Measurements from ENCODE around the gene SCARB1.

DNA sequence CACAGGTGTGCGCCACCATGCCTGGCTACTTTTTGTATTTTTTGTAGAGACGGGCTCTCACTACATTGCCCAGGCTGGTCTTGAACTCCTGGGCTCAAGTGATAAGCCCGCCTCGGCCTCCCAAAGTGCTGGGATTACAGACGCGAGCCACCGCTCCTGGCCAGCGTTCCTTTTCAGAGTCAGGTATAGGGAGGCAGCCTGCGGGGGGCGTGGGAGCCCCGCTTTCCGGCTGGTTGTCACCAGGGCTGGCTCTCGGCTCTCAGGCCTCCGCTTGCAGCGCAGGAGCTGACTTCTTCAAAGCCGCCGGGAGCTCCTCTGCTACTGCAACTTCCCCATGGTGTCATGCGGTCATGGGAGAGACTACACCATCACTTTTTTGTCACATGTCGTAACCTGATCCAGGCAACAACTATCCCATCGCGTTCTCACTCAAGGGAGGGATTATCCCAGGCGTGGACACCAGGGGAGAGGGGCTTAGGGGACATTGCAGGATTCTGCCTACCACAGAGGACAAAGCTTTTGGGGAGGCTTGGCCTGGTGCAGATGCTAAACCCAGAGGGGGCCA is 129.4 kb downstream of the SCARB1 start:
- TF ChIP-seq, protein P1, sequence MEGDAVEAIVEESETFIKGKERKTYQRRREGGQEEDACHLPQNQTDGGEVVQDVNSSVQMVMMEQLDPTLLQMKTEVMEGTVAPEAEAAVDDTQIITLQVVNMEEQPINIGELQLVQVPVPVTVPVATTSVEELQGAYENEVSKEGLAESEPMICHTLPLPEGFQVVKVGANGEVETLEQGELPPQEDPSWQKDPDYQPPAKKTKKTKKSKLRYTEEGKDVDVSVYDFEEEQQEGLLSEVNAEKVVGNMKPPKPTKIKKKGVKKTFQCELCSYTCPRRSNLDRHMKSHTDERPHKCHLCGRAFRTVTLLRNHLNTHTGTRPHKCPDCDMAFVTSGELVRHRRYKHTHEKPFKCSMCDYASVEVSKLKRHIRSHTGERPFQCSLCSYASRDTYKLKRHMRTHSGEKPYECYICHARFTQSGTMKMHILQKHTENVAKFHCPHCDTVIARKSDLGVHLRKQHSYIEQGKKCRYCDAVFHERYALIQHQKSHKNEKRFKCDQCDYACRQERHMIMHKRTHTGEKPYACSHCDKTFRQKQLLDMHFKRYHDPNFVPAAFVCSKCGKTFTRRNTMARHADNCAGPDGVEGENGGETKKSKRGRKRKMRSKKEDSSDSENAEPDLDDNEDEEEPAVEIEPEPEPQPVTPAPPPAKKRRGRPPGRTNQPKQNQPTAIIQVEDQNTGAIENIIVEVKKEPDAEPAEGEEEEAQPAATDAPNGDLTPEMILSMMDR (IDR thresholded peaks at IDR 0.05), result no peak
- no peak for TF ChIP-seq POLR2A (IDR thresholded peaks at IDR 0.05)

Measured in body of pancreas (tissue), 4 donors.